ENCODE measurements around the gene GRAMD2B. TPM values are rescaled to one million over a fixed set of nuclear protein-coding genes. Genes with fewer than 3 reads are reported as not detected.

The GRAMD2B gene
- total RNA-seq, 1 donor from 2014 or later: 15.0 TPM

- peaks cover 24% of the 10 kb centered on the region for H3K4me1 Mint-ChIP-seq
- no peak for DNase-seq (ENCODE audit: low spot score in 2 of 2, unreplicated experiment in 2 of 2)
- H3K36me3 Mint-ChIP-seq: peaks cover 21% of the 10 kb centered on the region
- no peaks in the 10 kb centered on the region for H3K9me3 Mint-ChIP-seq
- no peaks in the 10 kb centered on the region for H3K27me3 Mint-ChIP-seq (ENCODE audit: low read depth)
- no peak overlapping the region for H3K27ac Mint-ChIP-seq
- no peak for TF ChIP-seq CTCF (IDR thresholded peaks at IDR 0.05; ENCODE audit: unreplicated experiment)
- H3K4me3 Mint-ChIP-seq: no peak overlapping the region
Observed at GRCh38 chr5:126428421-126428820, 5.2 kb downstream of the GRAMD2B start.

GRCh38 chr5:126430631-126431030 lies 7.4 kb downstream of the GRAMD2B start:
- peaks cover 6% of the 10 kb centered on the region for H3K4me1 Mint-ChIP-seq
- TF ChIP-seq CTCF (IDR thresholded peaks at IDR 0.05; ENCODE audit: unreplicated experiment): no peak
- H3K27me3 Mint-ChIP-seq (ENCODE audit: low read depth): no peaks in the 10 kb centered on the region
- H3K36me3 Mint-ChIP-seq: peaks cover 21% of the 10 kb centered on the region
- H3K9me3 Mint-ChIP-seq: no peaks in the 10 kb centered on the region
- H3K27ac Mint-ChIP-seq: no peak overlapping the region
- DNase-seq (ENCODE audit: low spot score in 2 of 2, unreplicated experiment in 2 of 2): no peak
- no peak overlapping the region for H3K4me3 Mint-ChIP-seq

- Mint-ChIP-seq H3K9me3 (peaks cover 3% of the 10 kb centered on the region), H3K27me3 (ENCODE audit: low read depth) (no peaks in the 10 kb centered on the region), H3K36me3 (peaks cover 26% of the 10 kb centered on the region), H3K4me3 (no peak overlapping the region), H3K27ac (no peak overlapping the region), H3K4me1 (peaks cover 2% of the 10 kb centered on the region)
- DNase-seq (ENCODE audit: low spot score in 2 of 2, unreplicated experiment in 2 of 2): no peak
- TF ChIP-seq CTCF (IDR thresholded peaks at IDR 0.05; ENCODE audit: unreplicated experiment): no peak
Observed at GRCh38 chr5:126433701-126434100, 10.5 kb downstream of the GRAMD2B start.

GRCh38 chr5:126435261-126435660 lies 12.1 kb downstream of the GRAMD2B start:
- Mint-ChIP-seq H3K4me1 (peaks cover 2% of the 10 kb centered on the region), H3K27me3 (ENCODE audit: low read depth) (no peaks in the 10 kb centered on the region), H3K4me3 (no peak overlapping the region), H3K27ac (no peak overlapping the region), H3K9me3 (peaks cover 6% of the 10 kb centered on the region), H3K36me3 (peaks cover 18% of the 10 kb centered on the region)
- no peak for TF ChIP-seq CTCF (IDR thresholded peaks at IDR 0.05; ENCODE audit: unreplicated experiment)
- no peak for DNase-seq (ENCODE audit: low spot score in 2 of 2, unreplicated experiment in 2 of 2)

GRCh38 chr5:126435714-126436113 lies 12.5 kb downstream of the GRAMD2B start:
- H3K9me3 Mint-ChIP-seq: peaks cover 9% of the 10 kb centered on the region
- H3K4me3 Mint-ChIP-seq: no peak overlapping the region
- DNase-seq (ENCODE audit: low spot score in 2 of 2, unreplicated experiment in 2 of 2): no peak
- H3K27me3 Mint-ChIP-seq (ENCODE audit: low read depth): no peaks in the 10 kb centered on the region
- TF ChIP-seq CTCF (IDR thresholded peaks at IDR 0.05; ENCODE audit: unreplicated experiment): no peak
- H3K36me3 Mint-ChIP-seq: peaks cover 19% of the 10 kb centered on the region
- H3K27ac Mint-ChIP-seq: no peak overlapping the region
- H3K4me1 Mint-ChIP-seq: peaks cover 2% of the 10 kb centered on the region

- DNase-seq (ENCODE audit: low spot score in 2 of 2, unreplicated experiment in 2 of 2): no peak
- peaks cover 2% of the 10 kb centered on the region for H3K4me1 Mint-ChIP-seq
- H3K36me3 Mint-ChIP-seq: peaks cover 17% of the 10 kb centered on the region
- H3K4me3 Mint-ChIP-seq: no peak overlapping the region
- H3K27me3 Mint-ChIP-seq (ENCODE audit: low read depth): no peaks in the 10 kb centered on the region
- H3K27ac Mint-ChIP-seq: no peak overlapping the region
- TF ChIP-seq CTCF (IDR thresholded peaks at IDR 0.05; ENCODE audit: unreplicated experiment): no peak
- peaks cover 9% of the 10 kb centered on the region for H3K9me3 Mint-ChIP-seq
Observed at GRCh38 chr5:126437721-126438120, 14.5 kb downstream of the GRAMD2B start.
